PC-9 (cell line): ENCODE measurements around the gene METTL26. TPM values are rescaled to one million over a fixed set of nuclear protein-coding genes. Genes with fewer than 3 reads are reported as not detected.

ENCODE experiments used
- BruUV-seq: library from RNA; stranded (reverse); fragments of 400-500 nt; replicated peaks from 2 replicates; lab custom pipeline; 2021; lab: Mats Ljungman, UMichigan
- CTCF ChIA-PET: fragments of 300-600 bp; sonication (Branson Sonifier 250); formaldehyde crosslinking; loops from one replicate; lab custom pipeline; 2022; ENCODE audit warnings: antibody characterized with exemption; lab: Charles Lee
- POLR2A ChIA-PET: fragments of 300-600 bp; sonication (Branson Sonifier 250); formaldehyde crosslinking; loops from one replicate; lab custom pipeline; 2022; ENCODE audit warnings: antibody characterized with exemption; ENCODE audit not compliant: unreplicated experiment; lab: Charles Lee
- DNase-seq, 2 experiments: peaks; one replicate each; pipeline versions ENCODE4 v3.0.0 to v3.0.0-alpha.2; 2015 to 2022; ENCODE audit warnings: mixed read lengths in 1 of 2
- H2AFZ ChIP-seq: fragments of 200-600 bp; sonication (generic); 2 replicates; pipeline ENCODE4 v1.8.1; 2017; ENCODE audit warnings: antibody characterized with exemption
- H3F3A ChIP-seq: fragments of 200-600 bp; sonication (generic); 2 replicates; pipeline ENCODE4 v1.8.1; 2017; ENCODE audit warnings: antibody characterized with exemption, mild to moderate bottlenecking, low read depth; ENCODE audit not compliant: insufficient read depth
- H3K27ac ChIP-seq: fragments of 200-600 bp; sonication (generic); 2 replicates; pipeline ENCODE4 v1.6.1; 2016; ENCODE audit warnings: mixed run types
- H3K27me3 ChIP-seq: fragments of 200-600 bp; sonication (generic); 2 replicates; pipeline ENCODE4 v1.6.1; 2016; ENCODE audit warnings: low read depth, mixed run types; ENCODE audit not compliant: insufficient read depth
- H3K36me3 ChIP-seq: fragments of 200-600 bp; sonication (generic); 2 replicates; pipeline ENCODE4 v1.6.1; 2016; ENCODE audit warnings: low read depth, mixed run types
- H3K4me1 ChIP-seq: fragments of 200-600 bp; sonication (generic); replicated peaks from 2 replicates; pipeline ENCODE4 v1.6.1; 2016; ENCODE audit warnings: mixed run types; ENCODE audit not compliant: insufficient read depth
- H3K4me2 ChIP-seq: fragments of 200-600 bp; sonication (generic); 2 replicates; pipeline ENCODE4 v1.6.1; 2017; ENCODE audit warnings: mixed run types
- H3K4me3 ChIP-seq: fragments of 200-600 bp; sonication (generic); 2 replicates; pipeline ENCODE4 v1.6.1; 2016; ENCODE audit warnings: mixed run types
- H3K79me2 ChIP-seq: fragments of 200-600 bp; sonication (generic); 2 replicates; pipeline ENCODE4 v1.6.1; 2017; ENCODE audit warnings: low read depth, mixed run types
- H3K9me2 ChIP-seq: fragments of 200-600 bp; sonication (generic); 2 replicates; pipeline ENCODE4 v1.8.1; 2017; ENCODE audit warnings: mild to moderate bottlenecking; ENCODE audit not compliant: insufficient read depth
- H3K9me3 ChIP-seq: fragments of 200-600 bp; sonication (generic); 2 replicates; pipeline ENCODE4 v1.8.1; 2016; ENCODE audit warnings: low read depth; ENCODE audit not compliant: insufficient read depth
- H4K20me1 ChIP-seq: fragments of 200-600 bp; sonication (generic); 2 replicates; pipeline ENCODE4 v1.8.1; 2017; ENCODE audit not compliant: insufficient read depth
- EZH2 ChIP-seq: fragments of 200-600 bp; sonication (generic); IDR thresholded peaks from 2 replicates; pipeline ENCODE4 v1.8.0; 2017; ENCODE audit warnings: antibody characterized with exemption, low read depth
- intact Hi-C: fragments of 100-400 bp; cut with micrococcal nuclease; formaldehyde crosslinking; loops from one replicate; pipeline ENCODE4 v1.10.0; 2022; ENCODE audit not compliant: unreplicated experiment
- total RNA-seq: library from RNA; stranded (reverse); gene quantifications from 2 replicates; pipeline ENCODE4 v1.2.3, GENCODE V29; 2021
- TF ChIP-seq, protein P1 (sequence below): fragments of 200-600 bp; sonication (generic); conservative IDR thresholded peaks from 2 replicates; pipeline ENCODE4 v1.6.1; 2017; ENCODE audit warnings: mixed run types, antibody characterized with exemption, mild to moderate bottlenecking, moderate library complexity

The METTL26 gene
- total RNA-seq, 1 experiment from 2014 or later = 144 TPM

- CTCF ChIA-PET = interaction anchor here (0.6 kb wide), 1 partner anchor 334 kb away, joined by 6 read pairs; no protein-coding TSS in a partner anchor
- no TSS peak for BruUV-seq
- no peaks in the 10 kb centered on the region for H3K9me2 ChIP-seq
These were observed 34.6 kb upstream of the METTL26 start for GRCh38 chr16:670485-671352.

DNA sequence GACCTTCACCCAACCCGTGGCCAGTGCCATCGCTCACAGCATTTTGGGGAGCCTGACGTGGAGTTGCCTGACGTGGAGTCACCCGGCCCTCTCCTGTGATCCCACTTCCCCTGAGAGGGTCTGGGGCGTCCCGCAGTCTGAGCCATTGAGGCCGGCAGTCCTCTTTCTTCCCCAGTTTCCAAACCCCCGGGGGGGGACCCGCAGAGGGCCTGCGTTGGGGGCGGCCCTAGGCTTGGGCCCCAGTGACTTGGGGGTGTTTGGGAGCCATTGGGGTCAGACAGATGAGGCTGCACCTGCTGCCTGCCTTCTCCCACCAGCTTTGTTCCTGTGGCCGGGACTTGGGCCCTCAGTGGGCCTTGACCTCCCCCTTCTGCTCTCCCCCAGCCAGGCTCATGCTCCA, 33.6 kb upstream of the METTL26 start:
- Histone ChIP-seq H3K4me2 (peak overlapping the region; percentile 96; the same call in 1 of the 2 replicates), H3K4me3 (no peak overlapping the region), H3K79me2 (peaks cover 21% of the 10 kb centered on the region), H3K36me3 (no peaks in the 10 kb centered on the region), H3K27me3 (no peaks in the 10 kb centered on the region), H3K4me1 (peaks cover 9% of the 10 kb centered on the region; the same call in 1 of the 2 replicates), H3F3A (peaks cover 16% of the 10 kb centered on the region; the same call in 1 of the 2 replicates), H2AFZ (no peak overlapping the region), H3K27ac (no peak overlapping the region), H4K20me1 (no peaks in the 10 kb centered on the region; the same call in 1 of the 2 replicates), H3K9me3 (no peaks in the 10 kb centered on the region), H3K9me2 (no peaks in the 10 kb centered on the region)
- intact Hi-C loops = loop anchor here (1.0 to 5.0 kb wide), 2 partner anchors 8 to 42 kb away; no protein-coding TSS in a partner anchor
- TF ChIP-seq, protein P1, sequence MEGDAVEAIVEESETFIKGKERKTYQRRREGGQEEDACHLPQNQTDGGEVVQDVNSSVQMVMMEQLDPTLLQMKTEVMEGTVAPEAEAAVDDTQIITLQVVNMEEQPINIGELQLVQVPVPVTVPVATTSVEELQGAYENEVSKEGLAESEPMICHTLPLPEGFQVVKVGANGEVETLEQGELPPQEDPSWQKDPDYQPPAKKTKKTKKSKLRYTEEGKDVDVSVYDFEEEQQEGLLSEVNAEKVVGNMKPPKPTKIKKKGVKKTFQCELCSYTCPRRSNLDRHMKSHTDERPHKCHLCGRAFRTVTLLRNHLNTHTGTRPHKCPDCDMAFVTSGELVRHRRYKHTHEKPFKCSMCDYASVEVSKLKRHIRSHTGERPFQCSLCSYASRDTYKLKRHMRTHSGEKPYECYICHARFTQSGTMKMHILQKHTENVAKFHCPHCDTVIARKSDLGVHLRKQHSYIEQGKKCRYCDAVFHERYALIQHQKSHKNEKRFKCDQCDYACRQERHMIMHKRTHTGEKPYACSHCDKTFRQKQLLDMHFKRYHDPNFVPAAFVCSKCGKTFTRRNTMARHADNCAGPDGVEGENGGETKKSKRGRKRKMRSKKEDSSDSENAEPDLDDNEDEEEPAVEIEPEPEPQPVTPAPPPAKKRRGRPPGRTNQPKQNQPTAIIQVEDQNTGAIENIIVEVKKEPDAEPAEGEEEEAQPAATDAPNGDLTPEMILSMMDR = no peak
- no peak for TF ChIP-seq EZH2
- ChIA-PET CTCF (no interaction called here), POLR2A (no interaction called here)
- DNase-seq = no peak
- BruUV-seq = no TSS peak

More at GRCh38 chr16:670485-671352, 34.6 kb upstream of the METTL26 start:
- intact Hi-C loops = no loop called here
- Histone ChIP-seq H3K4me1 (peaks cover 9% of the 10 kb centered on the region; the same call in 1 of the 2 replicates), H3K36me3 (no peaks in the 10 kb centered on the region), H3K79me2 (peaks cover 21% of the 10 kb centered on the region), H3K4me2 (no peak overlapping the region), H3K27ac (no peak overlapping the region), H4K20me1 (no peaks in the 10 kb centered on the region; the same call in 1 of the 2 replicates), H2AFZ (no peak overlapping the region), H3K27me3 (no peaks in the 10 kb centered on the region), H3K9me3 (no peaks in the 10 kb centered on the region), H3F3A (peaks cover 16% of the 10 kb centered on the region; the same call in 1 of the 2 replicates), H3K4me3 (no peak overlapping the region)
- DNase-seq = no peak
- TF ChIP-seq, protein P1 = no peak
- no peak for TF ChIP-seq EZH2
- POLR2A ChIA-PET = interaction anchor here (0.6 kb wide), 2 partner anchors 38 to 300 kb away, joined by 3 to 4 read pairs; no protein-coding TSS in a partner anchor

DNA sequence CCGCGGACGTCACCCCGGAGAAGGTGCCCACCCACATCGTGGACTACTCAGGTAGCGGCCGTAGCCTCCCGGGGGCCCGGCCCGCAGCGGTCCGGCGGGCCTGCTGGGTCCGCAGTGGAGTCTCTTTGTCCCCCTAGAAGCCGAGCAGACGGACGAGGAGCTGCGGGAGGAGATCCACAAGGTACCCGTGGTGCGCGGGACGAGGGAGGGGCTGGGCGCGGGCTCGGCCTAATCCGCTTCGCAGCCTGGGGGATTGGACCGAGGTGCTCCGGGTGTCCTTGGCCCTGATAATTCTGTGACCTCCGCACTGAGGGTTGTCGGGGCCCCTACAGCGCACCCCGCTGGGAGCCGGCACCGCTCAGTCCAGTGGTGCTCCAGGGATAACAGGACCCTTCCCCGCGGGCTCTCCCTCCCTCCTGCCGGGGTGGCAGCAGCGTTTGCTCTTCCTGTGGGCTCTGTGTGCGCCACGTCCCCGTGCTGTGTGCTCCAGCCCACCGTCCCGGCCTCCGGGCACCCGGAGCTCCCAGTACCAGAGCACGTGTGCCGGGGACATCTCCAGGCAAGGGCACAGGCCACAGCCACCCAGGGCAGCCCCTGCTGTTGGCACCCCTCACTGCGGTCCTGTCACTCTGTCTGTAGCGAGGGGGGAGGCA, 32.5 kb upstream of the METTL26 start:
- Histone ChIP-seq H3K79me2 (peaks cover 21% of the 10 kb centered on the region), H3K9me2 (no peaks in the 10 kb centered on the region), H3K27ac (no peak overlapping the region), H3K4me1 (peaks cover 9% of the 10 kb centered on the region; the same call in 1 of the 2 replicates), H3K9me3 (no peaks in the 10 kb centered on the region), H3K4me2 (peak overlapping the region; percentile 96), H2AFZ (peak overlapping the region; percentile 85), H4K20me1 (no peaks in the 10 kb centered on the region; the same call in 1 of the 2 replicates), H3K36me3 (no peaks in the 10 kb centered on the region), H3F3A (peaks cover 16% of the 10 kb centered on the region; the same call in 1 of the 2 replicates), H3K4me3 (peak overlapping the region; percentile 88), H3K27me3 (no peaks in the 10 kb centered on the region)
- POLR2A ChIA-PET = interaction anchor here (0.6 kb wide), 1 partner anchor 12 kb away, joined by 5 read pairs; no protein-coding TSS in a partner anchor
- CTCF ChIA-PET = interaction anchor here (0.5 kb wide), 1 partner anchor 272 kb away, joined by 6 read pairs; the partner anchor contains the start of gene NME4
- no TSS peak for BruUV-seq
- TF ChIP-seq, protein P1 = no peak
- TF ChIP-seq EZH2 = no peak
- no peak for DNase-seq
- intact Hi-C loops = loop anchor here (1.0 to 5.0 kb wide), 2 partner anchors 9 to 41 kb away; no protein-coding TSS in a partner anchor
